Transverse colon (tissue), 4 donors: ENCODE measurements around the gene FOXP2. TPM values are rescaled to one million over a fixed set of nuclear protein-coding genes. Genes with fewer than 3 reads are reported as not detected.

Experiments
- DNase-seq: peaks from one replicate; pipeline ENCODE4 v3.0.0-alpha.2; 2019
- H3K27ac ChIP-seq, 4 donors: fragments of 200-600 bp; sonication (generic); 2 replicates each; pipeline ENCODE4 v1.5.1; 2016 to 2018; ENCODE audit warnings: inconsistent platforms in 4 of 4
- H3K27me3 ChIP-seq: fragments of 200-600 bp; sonication (generic); 2 replicates; pipeline ENCODE4 v1.5.1; 2017; ENCODE audit warnings: inconsistent platforms
- H3K36me3 ChIP-seq, 4 donors: fragments of 200-600 bp; sonication (generic); 2 replicates each; pipeline ENCODE4 v1.5.1; 2017 to 2019; ENCODE audit warnings: inconsistent platforms in 4 of 4
- H3K4me1 ChIP-seq, 4 donors: fragments of 200-600 bp; sonication (generic); 2 replicates each; pipeline ENCODE4 v1.5.1; 2017 to 2020; ENCODE audit warnings: inconsistent platforms in 4 of 4
- H3K4me3 ChIP-seq, 4 donors: fragments of 200-600 bp; sonication (generic); 1 replicate in 1 of 4; 2 replicates in 3 of 4; pipeline versions ENCODE4 v1.5.1 to v1.6.1; 2017 to 2019; ENCODE audit warnings: inconsistent platforms in 4 of 4
- H3K9me3 ChIP-seq, 2 donors: fragments of 200-600 bp; sonication (generic); 2 replicates each; pipeline ENCODE4 v1.5.1; 2017 to 2019; ENCODE audit warnings: inconsistent platforms in 2 of 2
- CTCF ChIP-seq, 5 experiments: fragments of 200-600 bp in 3 of 5; fragments of 450-650 bp in 2 of 5; sonication (generic) in 3 of 5; IDR thresholded peaks; 1 replicate in 2 of 5; 2 replicates in 3 of 5; pipeline ENCODE4 v1.5.1; 2016 to 2017; ENCODE audit warnings: antibody characterized with exemption in 5 of 5, inconsistent platforms in 3 of 5, mild to moderate bottlenecking in 2 of 5, moderate library complexity in 1 of 5
- EP300 ChIP-seq: sonication (generic); formaldehyde crosslinking; IDR thresholded peaks from one replicate; pipeline ENCODE4 v1.6.1; 2017; ENCODE audit warnings: antibody characterized with exemption, low read depth
- POLR2A ChIP-seq: fragments of 450-650 bp; IDR thresholded peaks from one replicate; pipeline ENCODE4 v1.6.1; 2016; ENCODE audit warnings: antibody characterized with exemption, mild to moderate bottlenecking, moderate library complexity
- POLR2AphosphoS5 ChIP-seq, 3 donors: sonication (generic); formaldehyde crosslinking; IDR thresholded peaks; one replicate each; pipeline ENCODE4 v1.6.1; 2016; ENCODE audit warnings: antibody characterized with exemption in 3 of 3
- WGBS, 2 donors: methylation state at CpG; one replicate each; pipeline ENCODE4 v1.1.5; 2018; ENCODE audit warnings: low coverage in 1 of 2; 5-methylcytosine and 5-hydroxymethylcytosine counted together
- in situ Hi-C, 4 donors: fragments of 200-750 bp; cut with MboI; loops; one replicate each; pipeline versions ENCODE4 v1.15.0 to v1.15.1; 2017; ENCODE audit warnings: low sequenced_read_pairs in 3 of 4, low pct_ligation_motif_present in 1 of 4, low pct_unique_long_range_greater_than_20kb in 1 of 4
- intact Hi-C: fragments of 100-400 bp; cut with DNase I; formaldehyde crosslinking; loops from one replicate; pipeline ENCODE4 v1.15.1; 2023; ENCODE audit warnings: low total_unique reads
- total RNA-seq, 4 donors: library from RNA; depleted of rRNA; stranded (reverse); fragments of >200 nt; gene quantifications; one replicate each; pipeline ENCODE4 v1.1.0, GENCODE V29; 2016

The FOXP2 gene
- total RNA-seq, 4 donors from 2014 or later = 20.5 to 102 (median 34.0) TPM

- WGBS, 2 donors = 73 to 89% methylated on average over 3 to 4 of the region's 4 CpGs
- Histone ChIP-seq H3K4me1 (no peaks in the 10 kb centered on the region), H3K36me3 (no peaks in the 10 kb centered on the region), H3K9me3 (no peaks in the 10 kb centered on the region), H3K4me3 (no peak overlapping the region), H3K27me3 (no peaks in the 10 kb centered on the region), H3K27ac (no peak overlapping the region)
- in situ Hi-C loops (loop anchor here in 2 of 4 donors (25.0 kb wide), 2 partner anchors 421 to 571 kb away; no protein-coding TSS in a partner anchor), intact Hi-C loops (no loop called here)
- TF ChIP-seq POLR2AphosphoS5 (IDR thresholded peaks at IDR 0.05) = no peak
- no peak for TF ChIP-seq EP300
- TF ChIP-seq POLR2A = no peak
- no peak for TF ChIP-seq CTCF (IDR thresholded peaks at IDR 0.05)
- no peak for DNase-seq
Observed at GRCh38 chr7:114658216-114658615, 243.6 kb downstream of the FOXP2 start.

GRCh38 chr7:114659409-114660125, 245.0 kb downstream of the FOXP2 start:
- Histone ChIP-seq H3K27ac (no peak overlapping the region), H3K9me3 (no peaks in the 10 kb centered on the region), H3K36me3 (no peaks in the 10 kb centered on the region), H3K4me1 (no peaks in the 10 kb centered on the region), H3K4me3 (no peak overlapping the region), H3K27me3 (no peaks in the 10 kb centered on the region)
- WGBS, 2 donors = 65 to 66% methylated on average over 6 to 7 of the region's 7 CpGs
- no peak for DNase-seq
- no peak for TF ChIP-seq POLR2AphosphoS5 (IDR thresholded peaks at IDR 0.05)
- no peak for TF ChIP-seq CTCF (IDR thresholded peaks at IDR 0.05)
- no peak for TF ChIP-seq POLR2A
- no peak for TF ChIP-seq EP300
- intact Hi-C loops (loop anchor here (10.0 kb wide), 1 partner anchor 575 kb away; no protein-coding TSS in a partner anchor), in situ Hi-C loops (loop anchor here in 2 of 4 donors (25.0 kb wide), 2 partner anchors 422 to 572 kb away; no protein-coding TSS in a partner anchor)

- DNase-seq = no peak
- Histone ChIP-seq H3K27ac (no peak overlapping the region), H3K36me3 (no peaks in the 10 kb centered on the region), H3K4me3 (no peak overlapping the region), H3K9me3 (no peaks in the 10 kb centered on the region), H3K27me3 (no peaks in the 10 kb centered on the region), H3K4me1 (no peaks in the 10 kb centered on the region)
- WGBS, 2 donors = 14 to 29% methylated on average over 1 of the region's 1 CpG
- in situ Hi-C loops (loop anchor here in 2 of 4 donors (25.0 kb wide), 2 partner anchors 423 to 573 kb away; no protein-coding TSS in a partner anchor), intact Hi-C loops (loop anchor here (10.0 kb wide), 1 partner anchor 575 kb away; no protein-coding TSS in a partner anchor)
- TF ChIP-seq POLR2A = no peak
- TF ChIP-seq POLR2AphosphoS5 (IDR thresholded peaks at IDR 0.05) = no peak
- TF ChIP-seq EP300 = no peak
- no peak for TF ChIP-seq CTCF (IDR thresholded peaks at IDR 0.05)
Observed at GRCh38 chr7:114660126-114660486, 245.5 kb downstream of the FOXP2 start.

DNA sequence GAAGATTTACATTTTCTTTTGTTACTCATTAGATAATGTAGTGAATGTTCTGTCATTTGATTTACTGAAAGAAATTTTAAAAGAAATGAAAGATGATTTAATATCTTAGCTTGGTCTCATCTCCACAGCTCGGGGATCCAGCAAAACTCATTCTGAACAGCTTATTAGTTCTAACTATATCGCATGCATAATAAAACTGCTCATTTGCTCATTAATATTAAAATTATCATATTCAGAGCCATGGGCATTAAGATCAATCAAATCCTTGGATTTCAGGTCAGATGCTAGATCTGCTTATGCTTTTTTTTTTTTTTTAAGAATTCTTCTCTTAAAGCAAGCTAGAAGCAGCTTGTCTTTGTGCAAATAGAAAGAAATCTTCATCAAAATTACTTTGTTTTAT, 246.1 kb downstream of the FOXP2 start:
- DNase-seq = no peak
- Histone ChIP-seq H3K9me3 (no peaks in the 10 kb centered on the region), H3K27ac (no peak overlapping the region), H3K4me3 (no peak overlapping the region), H3K4me1 (no peaks in the 10 kb centered on the region), H3K36me3 (no peaks in the 10 kb centered on the region), H3K27me3 (no peaks in the 10 kb centered on the region)
- intact Hi-C loops (loop anchor here (10.0 kb wide), 1 partner anchor 576 kb away; no protein-coding TSS in a partner anchor), in situ Hi-C loops (loop anchor here in 2 of 4 donors (25.0 kb wide), 2 partner anchors 423 to 573 kb away; no protein-coding TSS in a partner anchor)
- TF ChIP-seq POLR2AphosphoS5 (IDR thresholded peaks at IDR 0.05) (no peak), CTCF (IDR thresholded peaks at IDR 0.05) (no peak), EP300 (no peak), POLR2A (no peak)
- 80 to 88% methylated on average over 2 of the region's 2 CpGs for WGBS, 2 donors
